ENCODE measurements around the gene NUDT4.

Gene NUDT4

GRCh38 chr12:93377252-93378195 is at the start of gene NUDT4:
NUDT4 (plus strand) TSS chr12:93377925; CDS start chr12:93378323, 398 bp downstream.
- DNase-seq = peak; percentile 69

- no peak for DNase-seq
These were observed 44.7 kb upstream of the NUDT4 start for GRCh38 chr12:93333054-93333453.

- no peak for DNase-seq
These were observed 43.9 kb upstream of the NUDT4 start for GRCh38 chr12:93333828-93334227.

- DNase-seq = no peak
These were observed 42.0 kb upstream of the NUDT4 start for GRCh38 chr12:93335603-93336162.

GRCh38 chr12:93336291-93336741 is 41.4 kb upstream of the NUDT4 start:
- no peak for DNase-seq

GRCh38 chr12:93338598-93338997 is 39.1 kb upstream of the NUDT4 start:
- no peak for DNase-seq

GRCh38 chr12:93339695-93340094 is 38.0 kb upstream of the NUDT4 start:
- no peak for DNase-seq

GRCh38 chr12:93341409-93342049 is 36.2 kb upstream of the NUDT4 start:
- DNase-seq = no peak

GRCh38 chr12:93347054-93347785 is 30.5 kb upstream of the NUDT4 start:
- no peak for DNase-seq

- no peak for DNase-seq
These were observed 28.9 kb upstream of the NUDT4 start for GRCh38 chr12:93348575-93349435.

- no peak for DNase-seq
These were observed 26.0 kb upstream of the NUDT4 start for GRCh38 chr12:93351726-93352125.

- no peak for DNase-seq
These were observed 25.4 kb upstream of the NUDT4 start for GRCh38 chr12:93352321-93352720.

GRCh38 chr12:93356214-93356613 is 21.5 kb upstream of the NUDT4 start:
- no peak for DNase-seq

GRCh38 chr12:93358058-93358457 is 19.7 kb upstream of the NUDT4 start:
- DNase-seq = no peak

GRCh38 chr12:93358821-93359220 is 18.9 kb upstream of the NUDT4 start:
- DNase-seq = no peak

GRCh38 chr12:93360688-93361087 is 17.0 kb upstream of the NUDT4 start:
- DNase-seq = no peak

GRCh38 chr12:93361151-93361919 is 16.4 kb upstream of the NUDT4 start:
- DNase-seq = no peak

GRCh38 chr12:93363841-93364297 is 13.9 kb upstream of the NUDT4 start:
- DNase-seq = no peak

GRCh38 chr12:93365616-93366405 is 11.9 kb upstream of the NUDT4 start:
- no peak for DNase-seq

GRCh38 chr12:93366422-93366821 is 11.3 kb upstream of the NUDT4 start:
- no peak for DNase-seq
